ENCODE measurements around the gene CYLD. TPM values are rescaled to one million over a fixed set of nuclear protein-coding genes. Genes with fewer than 3 reads are reported as not detected.

Gene CYLD
- total and polyA plus RNA-seq, 10 of the 15 experiments (the other 5 are each of a cell fraction or from before 2014, with no cell fraction given) = 19.2 to 106 (median 46.1) TPM

- TF ChIP-seq E4F1 (IDR thresholded peaks at IDR 0.05; ENCODE audit: borderline replicate concordance, partially characterized antibody) (no peak), GATAD2B (conservative IDR thresholded peaks at IDR 0.05; ENCODE audit: low read depth) (peak; percentile 94), HDAC6 (IDR thresholded peaks at IDR 0.05; ENCODE audit: unreplicated experiment) (no peak), NBN (IDR thresholded peaks at IDR 0.05) (peak; percentile 91), MYC (IDR thresholded peaks at IDR 0.05; ENCODE audit: insufficient read depth, insufficient read length, insufficient replicate concordance, low read length, severe bottlenecking) (no peak), ZNF384 (IDR thresholded peaks at IDR 0.05; ENCODE audit: borderline replicate concordance, low read depth, low read length) (no peak), BMI1 (IDR thresholded peaks at IDR 0.05; ENCODE audit: borderline replicate concordance) (no peak; the same call in 1 of the 2 replicates), TCF7 (IDR thresholded peaks at IDR 0.05; ENCODE audit: borderline replicate concordance) (no peak), IRF3 (IDR thresholded peaks at IDR 0.05) (no peak), HSF1 (IDR thresholded peaks at IDR 0.05; ENCODE audit: low read depth, low read length) (no peak), ZNF217 (IDR thresholded peaks at IDR 0.05) (no peak), RAD51 (IDR thresholded peaks at IDR 0.05) (no peak), LARP7 (IDR thresholded peaks at IDR 0.05) (no peak), STAT3 (IDR thresholded peaks at IDR 0.05; ENCODE audit: low read depth, low read length) (no peak)
- TF ChIP-seq, protein P1, sequence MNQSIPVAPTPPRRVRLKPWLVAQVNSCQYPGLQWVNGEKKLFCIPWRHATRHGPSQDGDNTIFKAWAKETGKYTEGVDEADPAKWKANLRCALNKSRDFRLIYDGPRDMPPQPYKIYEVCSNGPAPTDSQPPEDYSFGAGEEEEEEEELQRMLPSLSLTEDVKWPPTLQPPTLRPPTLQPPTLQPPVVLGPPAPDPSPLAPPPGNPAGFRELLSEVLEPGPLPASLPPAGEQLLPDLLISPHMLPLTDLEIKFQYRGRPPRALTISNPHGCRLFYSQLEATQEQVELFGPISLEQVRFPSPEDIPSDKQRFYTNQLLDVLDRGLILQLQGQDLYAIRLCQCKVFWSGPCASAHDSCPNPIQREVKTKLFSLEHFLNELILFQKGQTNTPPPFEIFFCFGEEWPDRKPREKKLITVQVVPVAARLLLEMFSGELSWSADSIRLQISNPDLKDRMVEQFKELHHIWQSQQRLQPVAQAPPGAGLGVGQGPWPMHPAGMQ (IDR thresholded peaks at IDR 0.05; ENCODE audit: borderline replicate concordance) = no peak
- TF ChIP-seq, protein P2, sequence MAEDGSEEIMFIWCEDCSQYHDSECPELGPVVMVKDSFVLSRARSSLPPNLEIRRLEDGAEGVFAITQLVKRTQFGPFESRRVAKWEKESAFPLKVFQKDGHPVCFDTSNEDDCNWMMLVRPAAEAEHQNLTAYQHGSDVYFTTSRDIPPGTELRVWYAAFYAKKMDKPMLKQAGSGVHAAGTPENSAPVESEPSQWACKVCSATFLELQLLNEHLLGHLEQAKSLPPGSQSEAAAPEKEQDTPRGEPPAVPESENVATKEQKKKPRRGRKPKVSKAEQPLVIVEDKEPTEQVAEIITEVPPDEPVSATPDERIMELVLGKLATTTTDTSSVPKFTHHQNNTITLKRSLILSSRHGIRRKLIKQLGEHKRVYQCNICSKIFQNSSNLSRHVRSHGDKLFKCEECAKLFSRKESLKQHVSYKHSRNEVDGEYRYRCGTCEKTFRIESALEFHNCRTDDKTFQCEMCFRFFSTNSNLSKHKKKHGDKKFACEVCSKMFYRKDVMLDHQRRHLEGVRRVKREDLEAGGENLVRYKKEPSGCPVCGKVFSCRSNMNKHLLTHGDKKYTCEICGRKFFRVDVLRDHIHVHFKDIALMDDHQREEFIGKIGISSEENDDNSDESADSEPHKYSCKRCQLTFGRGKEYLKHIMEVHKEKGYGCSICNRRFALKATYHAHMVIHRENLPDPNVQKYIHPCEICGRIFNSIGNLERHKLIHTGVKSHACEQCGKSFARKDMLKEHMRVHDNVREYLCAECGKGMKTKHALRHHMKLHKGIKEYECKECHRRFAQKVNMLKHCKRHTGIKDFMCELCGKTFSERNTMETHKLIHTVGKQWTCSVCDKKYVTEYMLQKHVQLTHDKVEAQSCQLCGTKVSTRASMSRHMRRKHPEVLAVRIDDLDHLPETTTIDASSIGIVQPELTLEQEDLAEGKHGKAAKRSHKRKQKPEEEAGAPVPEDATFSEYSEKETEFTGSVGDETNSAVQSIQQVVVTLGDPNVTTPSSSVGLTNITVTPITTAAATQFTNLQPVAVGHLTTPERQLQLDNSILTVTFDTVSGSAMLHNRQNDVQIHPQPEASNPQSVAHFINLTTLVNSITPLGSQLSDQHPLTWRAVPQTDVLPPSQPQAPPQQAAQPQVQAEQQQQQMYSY (CRISPR knock-in tag; IDR thresholded peaks at IDR 0.05) = no peak
- TF ChIP-seq, protein P3, sequence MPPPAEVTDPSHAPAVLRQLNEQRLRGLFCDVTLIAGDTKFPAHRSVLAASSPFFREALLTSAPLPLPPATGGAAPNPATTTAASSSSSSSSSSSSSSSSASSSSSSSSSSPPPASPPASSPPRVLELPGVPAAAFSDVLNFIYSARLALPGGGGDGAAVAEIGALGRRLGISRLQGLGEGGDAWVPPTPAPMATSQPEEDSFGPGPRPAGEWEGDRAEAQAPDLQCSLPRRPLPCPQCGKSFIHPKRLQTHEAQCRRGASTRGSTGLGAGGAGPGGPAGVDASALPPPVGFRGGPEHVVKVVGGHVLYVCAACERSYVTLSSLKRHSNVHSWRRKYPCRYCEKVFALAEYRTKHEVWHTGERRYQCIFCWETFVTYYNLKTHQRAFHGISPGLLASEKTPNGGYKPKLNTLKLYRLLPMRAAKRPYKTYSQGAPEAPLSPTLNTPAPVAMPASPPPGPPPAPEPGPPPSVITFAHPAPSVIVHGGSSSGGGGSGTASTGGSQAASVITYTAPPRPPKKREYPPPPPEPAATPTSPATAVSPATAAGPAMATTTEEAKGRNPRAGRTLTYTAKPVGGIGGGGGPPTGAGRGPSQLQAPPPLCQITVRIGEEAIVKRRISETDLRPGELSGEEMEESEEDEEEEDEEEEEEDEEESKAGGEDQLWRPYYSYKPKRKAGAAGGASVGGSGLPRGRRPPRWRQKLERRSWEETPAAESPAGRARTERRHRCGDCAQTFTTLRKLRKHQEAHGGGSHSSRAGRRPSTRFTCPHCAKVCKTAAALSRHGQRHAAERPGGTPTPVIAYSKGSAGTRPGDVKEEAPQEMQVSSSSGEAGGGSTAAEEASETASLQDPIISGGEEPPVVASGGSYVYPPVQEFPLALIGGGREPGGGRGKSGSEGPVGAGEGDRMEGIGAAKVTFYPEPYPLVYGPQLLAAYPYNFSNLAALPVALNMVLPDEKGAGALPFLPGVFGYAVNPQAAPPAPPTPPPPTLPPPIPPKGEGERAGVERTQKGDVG (CRISPR knock-in tag; IDR thresholded peaks at IDR 0.05) = no peak
Observed at GRCh38 chr16:50735629-50736122, 6.2 kb upstream of the CYLD start (continued).
